ENCODE data around the gene YWHAH. TPM values are rescaled to one million over a fixed set of nuclear protein-coding genes. Genes with fewer than 3 reads are reported as not detected.
A peak's percentile ranks its signal among the peaks of the same experiment; 100 is the strongest.
"Not testable (repeated sequence)": the region's sequence is repeated elsewhere in the genome, so short reads cannot be mapped to it uniquely, and the experiment has no call there.

YWHAH gene
- total RNA-seq, 1 donor from 2014 or later: 150 TPM

DNA sequence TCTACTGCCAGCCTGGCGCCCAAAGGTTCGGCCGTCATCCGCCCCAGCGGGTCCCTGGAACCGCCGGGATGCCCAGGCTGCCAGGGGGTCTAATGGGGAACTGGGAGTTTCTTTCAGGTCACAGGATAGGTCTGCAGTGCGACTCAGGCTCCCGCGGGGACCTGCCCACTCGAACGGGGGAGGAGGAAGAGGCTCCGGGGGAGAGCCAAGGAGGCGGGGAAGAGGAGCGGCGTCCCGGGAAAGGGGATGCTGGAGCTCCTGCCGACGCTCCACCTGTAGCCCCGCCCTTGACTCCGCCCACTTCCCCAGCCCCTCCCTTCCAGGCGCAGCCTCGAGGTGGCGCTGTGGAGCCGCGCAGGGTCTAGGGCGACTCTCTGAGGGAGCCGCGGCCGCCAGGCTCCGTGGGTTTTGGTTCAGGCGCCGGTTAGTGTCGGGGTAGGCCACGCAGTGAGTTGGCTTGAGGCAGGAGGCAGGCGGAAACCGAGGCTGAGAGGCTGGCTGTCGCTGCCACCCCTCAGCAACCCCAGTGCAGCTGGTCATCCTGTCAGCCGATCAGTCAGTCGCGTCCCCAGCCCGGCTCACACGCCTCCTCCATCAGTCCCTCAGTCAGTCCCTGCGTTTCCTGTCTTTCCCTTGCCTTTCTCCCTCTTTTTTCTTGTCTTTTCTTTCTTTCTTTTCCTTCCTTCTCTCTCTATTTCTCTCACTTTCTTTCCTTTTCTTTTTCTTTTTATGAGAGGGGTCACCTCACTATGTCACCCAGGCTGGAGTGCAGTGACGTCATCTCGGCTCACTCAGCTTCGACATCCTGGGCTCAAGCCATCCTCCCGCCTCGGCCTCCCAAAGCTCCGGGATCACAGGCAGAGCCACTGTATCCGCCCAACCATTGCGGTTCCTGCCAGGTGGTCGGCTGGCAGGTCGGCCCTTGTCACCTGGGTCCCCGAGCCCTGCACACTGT is 26.4 kb downstream of the YWHAH start:
- DNase-seq (ENCODE audit: low spot score) (peak; percentile 90), ATAC-seq (peak; percentile 97)
- intact Hi-C loops (cut with DNase I): loop anchor here (10.0 kb wide), 2 partner anchors 294 to 1034 kb away; no protein-coding TSS in a partner anchor

DNA sequence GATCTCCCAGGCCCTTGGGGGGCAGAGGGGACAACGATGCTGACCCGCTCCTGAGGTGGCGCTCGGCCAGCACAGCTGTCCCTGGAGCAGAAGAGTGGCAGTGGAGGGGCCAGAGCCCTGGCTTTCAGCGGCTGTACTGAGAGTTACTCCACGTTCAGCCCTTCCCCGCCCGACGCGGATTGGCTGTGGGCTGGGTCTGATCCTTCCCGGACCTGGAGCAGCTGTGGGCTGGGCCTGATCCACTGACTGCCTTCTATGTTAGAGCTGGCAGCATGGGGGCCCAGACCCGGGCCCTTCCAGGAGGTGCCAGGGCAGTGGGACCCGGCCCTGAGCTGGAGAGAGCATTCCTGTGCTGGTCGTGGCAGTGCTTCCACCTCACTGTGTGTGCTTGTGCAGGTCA is 27.8 kb downstream of the YWHAH start:
- DNase-seq (ENCODE audit: low spot score) (no peak), ATAC-seq (no peak)
- intact Hi-C loops (cut with DNase I): loop anchor here (10.0 kb wide), 2 partner anchors 293 to 1033 kb away; no protein-coding TSS in a partner anchor

DNA sequence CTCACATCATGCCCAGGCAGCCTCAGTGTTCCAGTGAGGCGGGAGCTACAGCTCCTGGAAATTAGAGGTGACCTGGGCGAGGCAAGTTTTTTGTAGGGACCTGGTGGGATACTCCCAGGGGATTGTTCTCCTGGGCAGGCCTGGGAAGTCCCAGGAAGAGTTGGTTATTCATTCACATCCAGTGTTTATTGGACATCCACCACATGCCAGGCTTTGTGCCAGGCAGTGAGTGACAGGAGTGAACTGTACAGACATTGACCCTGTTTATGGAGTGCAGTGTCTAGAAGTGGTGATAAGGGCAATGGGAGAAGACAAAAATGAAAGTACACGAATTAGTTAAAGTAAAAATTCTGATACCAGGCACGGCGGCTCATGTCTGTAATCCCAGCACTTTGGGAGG is 29.4 kb downstream of the YWHAH start:
- intact Hi-C loops (cut with DNase I): loop anchor here (10.0 kb wide), 2 partner anchors 291 to 1031 kb away; no protein-coding TSS in a partner anchor
- DNase-seq (ENCODE audit: low spot score): no peak
- no peak for ATAC-seq

DNA sequence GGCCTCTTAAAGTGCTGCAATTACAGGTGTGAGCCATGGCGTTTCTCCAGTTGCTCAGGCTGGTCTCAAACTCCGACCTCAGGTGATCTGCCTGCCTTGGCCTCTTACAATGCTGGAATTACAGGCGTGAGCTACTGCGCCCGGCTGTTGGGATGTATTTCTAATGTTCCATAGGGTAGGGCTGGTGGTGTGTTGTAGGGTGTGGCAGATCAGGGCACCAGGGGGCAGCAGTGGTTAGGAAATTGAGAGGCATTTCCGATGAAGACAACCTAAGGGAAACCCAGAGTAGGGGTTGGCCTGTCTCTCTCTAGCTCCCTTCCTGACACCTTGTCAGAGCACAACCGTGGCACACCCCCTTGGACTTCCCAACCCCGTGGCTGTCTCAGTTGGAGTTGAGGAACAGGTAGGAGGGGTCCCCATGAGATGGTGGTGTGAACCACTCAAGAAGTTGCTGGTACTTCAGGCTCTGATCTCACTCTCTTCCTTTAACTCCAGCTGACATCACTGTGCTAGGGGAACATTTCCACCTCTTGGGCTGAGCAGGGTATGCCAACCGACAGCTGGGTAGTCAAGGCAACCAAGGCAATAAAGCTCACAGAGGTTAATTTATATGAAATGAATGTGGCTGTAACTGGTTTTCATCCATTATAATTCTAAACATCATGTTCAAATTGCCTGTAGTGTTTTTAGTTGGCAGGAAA is 33.0 kb downstream of the YWHAH start:
- intact Hi-C loops (cut with DNase I): loop anchor here (10.0 kb wide), 2 partner anchors 288 to 1028 kb away; no protein-coding TSS in a partner anchor
- ATAC-seq (peak; percentile 90), DNase-seq (ENCODE audit: low spot score) (peak; percentile 86)

DNA sequence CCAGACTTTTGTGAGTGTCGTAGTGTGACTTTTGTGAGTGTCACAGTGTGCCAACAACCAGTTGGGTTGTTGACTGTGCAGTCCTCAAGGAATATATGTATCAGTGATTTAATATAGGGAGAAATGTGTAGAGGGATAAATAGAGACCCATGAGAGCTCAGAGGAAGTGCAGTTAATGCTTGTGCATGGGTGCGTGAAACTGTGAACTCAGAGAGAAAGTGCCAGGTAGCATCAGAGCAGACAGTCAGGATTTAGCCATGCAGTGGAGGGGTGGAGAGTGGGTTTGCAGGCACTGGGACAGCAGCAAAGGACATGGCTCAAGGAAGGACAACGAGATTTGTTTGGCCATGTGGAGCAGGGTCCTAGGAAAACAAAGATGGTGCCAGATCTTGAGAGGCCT is 33.6 kb downstream of the YWHAH start:
- no peak for DNase-seq (ENCODE audit: low spot score)
- intact Hi-C loops (cut with DNase I): loop anchor here (10.0 kb wide), 2 partner anchors 287 to 1027 kb away; no protein-coding TSS in a partner anchor
- no peak for ATAC-seq

DNA sequence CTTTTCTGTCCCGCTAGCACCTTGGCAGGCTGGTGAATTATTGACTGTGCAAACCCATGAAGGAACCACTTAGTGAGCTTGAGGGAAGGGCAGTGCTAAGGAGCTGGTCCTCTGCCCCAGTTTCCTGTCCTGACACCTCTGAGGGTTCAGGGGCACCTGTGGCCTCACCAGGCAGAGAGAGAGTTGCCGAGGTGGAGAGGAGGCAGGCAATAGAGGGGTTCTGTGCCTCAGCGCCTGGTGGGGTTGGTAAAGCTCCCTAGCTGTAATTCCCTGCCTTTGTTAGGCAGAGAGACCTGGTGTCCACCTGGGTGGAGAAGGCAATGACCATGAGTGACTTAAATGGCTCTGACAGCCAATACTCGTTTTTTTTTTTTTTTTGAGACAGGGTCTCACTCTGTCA is 36.3 kb downstream of the YWHAH start:
- ATAC-seq: no peak
- intact Hi-C loops (cut with DNase I): no loop called here

DNA sequence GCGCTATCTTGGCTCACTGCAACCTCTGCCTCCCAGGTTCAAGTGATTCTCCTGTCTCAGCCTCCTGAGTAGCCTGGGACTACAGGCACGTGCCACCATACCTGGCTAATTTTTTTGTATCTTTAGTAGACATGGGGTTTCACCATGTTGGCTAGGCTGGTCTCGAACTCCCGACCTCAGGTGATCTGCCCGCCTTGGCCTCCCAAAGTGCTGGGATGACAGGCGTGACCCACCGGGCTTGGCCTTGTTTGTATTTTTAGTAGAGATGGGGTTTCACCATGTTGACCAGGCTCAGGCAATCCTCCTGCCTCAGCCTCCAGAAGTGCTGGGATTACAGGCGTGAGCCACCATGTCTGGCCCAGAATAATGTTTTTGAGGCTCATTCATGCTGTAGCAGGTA is 37.6 kb downstream of the YWHAH start:
- DNase-seq (ENCODE audit: low spot score); ATAC-seq; intact Hi-C loops (cut with DNase I): not testable (repeated sequence)

More for the DNA sequence above, 36.3 kb downstream of the YWHAH start:
- no peak for DNase-seq (ENCODE audit: low spot score)

DNA sequence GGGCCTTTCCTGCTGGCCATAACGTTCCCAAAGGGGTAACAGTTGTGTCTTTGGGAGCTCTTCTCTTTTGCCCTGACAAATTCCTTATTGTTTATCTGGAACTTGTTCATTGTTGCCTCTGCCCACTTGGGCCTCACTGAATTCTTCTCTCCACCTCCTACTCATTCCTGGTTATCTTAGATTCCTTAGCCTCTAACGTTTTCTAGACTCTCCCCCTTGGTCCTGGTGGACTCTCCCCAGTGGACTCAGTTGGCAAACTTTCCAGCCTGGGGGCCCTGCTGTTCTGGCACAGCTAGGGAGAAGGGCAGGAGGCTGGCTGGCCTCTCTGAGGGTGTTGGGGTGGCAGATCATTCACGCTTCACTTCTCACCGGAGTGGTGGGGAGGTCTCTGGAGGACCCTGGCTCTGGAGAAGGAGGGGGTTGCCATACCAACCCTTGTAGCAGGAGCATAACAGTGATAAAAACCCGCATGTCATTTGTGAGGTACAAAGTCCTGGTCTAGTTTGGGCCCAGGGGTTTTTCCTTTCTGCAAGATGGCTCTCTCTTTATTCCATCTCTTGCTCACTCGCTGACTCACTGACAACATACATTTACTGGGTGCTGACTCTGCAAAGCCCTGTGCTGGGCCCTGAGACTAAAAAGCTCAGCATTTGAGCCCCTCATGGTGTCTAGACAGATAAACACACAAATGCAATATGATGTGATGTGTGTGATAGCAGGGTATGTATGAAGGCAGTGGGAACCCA is 39.7 kb downstream of the YWHAH start:
- intact Hi-C loops (cut with DNase I): no loop called here
- ATAC-seq (no peak), DNase-seq (ENCODE audit: low spot score) (no peak)

DNA sequence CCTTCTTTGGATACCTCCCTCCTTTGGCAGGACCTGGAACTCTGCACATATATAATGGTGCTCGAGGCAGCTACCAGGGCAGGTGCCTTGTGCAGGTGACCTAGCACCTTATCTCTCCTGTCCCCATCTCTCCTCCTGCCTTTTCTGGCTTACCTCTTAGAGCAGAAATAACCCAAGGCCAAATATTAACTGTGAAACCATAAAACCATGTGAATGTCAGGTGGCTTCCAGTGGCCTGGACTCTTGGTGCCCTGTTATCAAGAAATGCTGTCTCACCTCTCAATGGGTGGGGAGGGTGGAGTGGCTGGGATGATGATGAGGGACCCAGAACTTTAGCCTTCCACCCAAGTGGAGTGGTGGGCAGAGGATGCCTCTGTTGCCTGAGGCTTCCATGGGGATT is 42.9 kb downstream of the YWHAH start:
- no peak for DNase-seq (ENCODE audit: low spot score)
- ATAC-seq: no peak
- intact Hi-C loops (cut with DNase I): no loop called here

DNA sequence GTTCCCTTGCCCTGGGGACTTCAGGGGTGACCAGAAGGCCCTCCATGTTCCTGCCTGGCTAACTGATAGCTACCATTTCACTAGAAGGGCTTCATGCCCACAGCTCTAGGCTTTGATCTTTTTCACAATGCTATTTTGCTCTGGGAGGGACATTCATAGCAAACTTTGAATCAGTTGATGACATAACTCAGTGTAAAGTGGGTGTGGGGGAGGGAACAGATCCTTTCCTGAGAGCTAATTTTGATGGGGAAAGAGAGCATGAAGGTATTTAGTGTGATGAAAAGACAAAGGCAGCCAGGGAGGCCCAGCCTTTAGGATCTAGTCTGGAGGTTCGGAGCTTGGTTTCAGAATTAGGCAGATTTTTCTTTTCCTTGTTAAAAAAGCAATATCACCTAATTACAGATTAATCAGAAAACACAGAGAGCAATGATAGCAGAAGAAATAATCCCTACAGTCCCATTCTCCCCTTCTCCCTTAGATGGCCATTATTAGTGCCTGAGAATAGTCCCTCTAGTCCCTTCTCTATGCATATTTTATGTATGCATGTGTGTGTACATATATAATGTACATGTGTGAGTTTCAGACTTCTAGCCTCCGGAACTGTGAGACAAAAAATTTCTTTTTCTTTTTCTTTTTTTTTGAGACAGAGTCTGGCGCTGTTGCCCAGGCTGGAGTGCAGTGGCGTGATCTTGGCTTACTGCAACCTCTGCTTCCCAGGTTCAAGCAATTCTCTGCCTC is 46.9 kb downstream of the YWHAH start:
- DNase-seq (ENCODE audit: low spot score) (no peak), ATAC-seq (no peak)
- intact Hi-C loops (cut with DNase I): no loop called here

DNA sequence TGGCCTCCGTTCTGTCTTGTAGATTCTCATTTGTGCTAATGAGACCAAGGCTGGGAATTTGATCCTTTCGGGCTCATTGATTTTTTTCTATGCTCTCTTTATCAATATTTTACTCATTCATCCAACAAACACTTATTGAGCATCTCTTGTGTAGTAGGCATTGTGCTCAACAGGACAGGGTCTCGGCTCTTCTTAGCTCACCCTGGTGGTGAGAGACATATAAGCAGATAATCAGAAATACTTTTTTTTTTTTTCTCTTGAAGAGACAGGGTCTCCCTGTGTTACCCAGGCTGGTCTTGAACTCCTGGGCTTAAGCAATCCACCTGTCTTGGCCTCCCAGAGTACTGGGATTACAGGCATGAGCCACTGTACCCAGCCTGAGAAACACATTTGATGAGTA is 50.7 kb downstream of the YWHAH start:
- intact Hi-C loops (cut with DNase I): no loop called here
- ATAC-seq: no peak
- no peak for DNase-seq (ENCODE audit: low spot score)

DNA sequence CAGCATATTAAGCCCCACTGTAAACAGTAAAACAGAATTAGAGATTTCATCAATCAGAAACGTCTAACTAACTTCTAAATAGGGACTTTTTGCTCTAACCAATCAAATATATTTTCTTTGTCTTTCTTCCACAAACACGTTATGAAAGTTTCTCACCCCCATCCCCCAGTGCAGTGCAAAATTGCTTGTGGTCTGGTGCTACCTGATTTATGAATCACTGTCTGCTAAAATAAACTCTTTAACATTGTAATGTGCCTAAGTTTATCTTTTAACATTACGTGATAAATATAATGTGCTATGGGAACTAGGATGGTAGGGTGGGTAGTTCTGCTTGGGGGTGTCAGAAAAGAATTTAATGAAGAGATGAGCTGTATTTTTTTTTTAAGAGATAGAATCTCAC is 51.5 kb downstream of the YWHAH start:
- ATAC-seq: no peak
- DNase-seq (ENCODE audit: low spot score): no peak
- intact Hi-C loops (cut with DNase I): no loop called here

DNA sequence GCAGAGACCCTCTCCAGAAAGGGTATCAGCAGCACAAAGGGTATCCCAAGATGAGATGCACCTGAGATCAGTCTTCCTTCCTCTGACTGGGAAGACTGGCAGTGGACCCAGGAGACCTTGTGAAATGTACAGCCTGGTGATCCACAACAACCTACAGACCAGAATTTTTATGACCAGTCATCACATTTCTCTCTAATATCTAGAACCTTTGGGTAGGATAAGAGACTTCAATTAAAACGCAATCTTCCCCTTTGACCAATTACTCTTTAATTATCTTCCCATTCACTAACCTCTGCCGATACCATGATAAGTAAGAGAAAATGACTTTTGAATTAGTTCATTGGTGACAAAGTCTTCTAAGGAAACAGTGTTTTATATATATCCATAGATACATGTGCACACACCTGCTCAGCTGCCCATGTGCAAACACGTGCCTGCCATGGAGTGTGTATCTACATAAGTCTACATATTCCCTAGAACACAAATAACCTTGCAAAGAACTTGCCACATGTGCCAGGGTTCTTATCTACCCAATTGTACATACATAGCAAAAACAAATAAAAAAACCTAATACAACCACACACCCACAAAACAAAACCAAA is 54.5 kb downstream of the YWHAH start:
- intact Hi-C loops (cut with DNase I): no loop called here
- no peak for ATAC-seq
- DNase-seq (ENCODE audit: low spot score): no peak

DNA sequence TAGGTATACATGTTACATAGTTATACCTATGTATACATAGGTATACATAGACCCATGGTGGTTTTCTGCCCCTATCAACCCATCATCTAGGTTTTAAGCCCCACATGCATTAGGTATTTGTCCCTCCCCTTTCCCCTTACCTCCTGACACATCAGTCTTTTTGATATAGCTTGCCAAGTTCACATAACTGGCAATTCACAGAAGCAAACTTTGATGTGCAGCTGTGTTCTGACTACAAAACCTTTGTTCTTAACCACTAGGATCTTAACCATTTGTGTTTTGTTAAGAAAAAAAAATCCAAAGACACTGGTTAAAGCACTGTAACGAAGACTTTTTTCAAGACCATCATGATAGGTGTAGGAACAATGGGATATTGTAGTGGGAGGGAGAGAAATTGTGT is 55.8 kb downstream of the YWHAH start:
- ATAC-seq (no peak), DNase-seq (ENCODE audit: low spot score) (no peak)
- intact Hi-C loops (cut with DNase I): no loop called here

DNA sequence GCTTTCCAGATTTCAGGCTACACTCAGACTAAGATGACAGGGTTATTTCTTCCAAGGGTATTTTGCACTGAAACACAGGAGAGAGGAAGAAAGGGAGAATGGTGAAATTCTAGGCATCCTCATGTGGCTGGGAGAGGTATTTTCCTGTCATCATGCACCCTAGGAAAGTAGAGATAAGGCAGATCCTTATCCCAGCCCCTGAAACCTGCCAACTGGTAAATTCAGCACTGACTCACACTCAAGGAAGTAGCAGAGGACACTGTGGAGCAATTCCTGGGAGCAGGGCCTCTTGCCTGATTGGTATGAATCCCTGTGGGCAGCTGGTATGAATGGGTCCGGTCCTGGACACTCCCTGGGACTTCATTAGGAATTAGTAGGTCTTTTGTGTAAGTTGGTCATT is 61.1 kb downstream of the YWHAH start:
- no peak for ATAC-seq
- intact Hi-C loops (cut with DNase I): no loop called here
- DNase-seq (ENCODE audit: low spot score): no peak
